LNCaP clone FGC (cell line): ENCODE results near the gene HSPA1B.
"Not testable (repeated sequence)": the region's sequence is repeated elsewhere in the genome, so short reads cannot be mapped to it uniquely, and the experiment has no call there.

Experiments
- DNase-seq: peaks from one replicate; pipeline ENCODE4 v3.0.0-alpha.2; 2011; ENCODE audit warnings: low read depth
- H3K4me3 ChIP-seq: 2 replicates; pipeline ENCODE4 v1.5.1; 2011; ENCODE audit warnings: mild to moderate bottlenecking, low read depth, low read length, control low read depth
- CTCF ChIP-seq: IDR thresholded peaks from 2 replicates; pipeline ENCODE4 v1.5.1; 2012; ENCODE audit warnings: mild to moderate bottlenecking; ENCODE audit not compliant: control insufficient read depth, insufficient read depth; ENCODE audit errors: extremely low read depth

Gene HSPA1B

GRCh38 chr6:31819871-31820299, 7.7 kb upstream of the HSPA1B start:
- no peak for TF ChIP-seq CTCF
- no peak overlapping the region for H3K4me3 ChIP-seq
- no peak for DNase-seq

- H3K4me3 ChIP-seq, DNase-seq: not testable (repeated sequence)
Measured at GRCh38 chr6:31820399-31820798, 7.1 kb upstream of the HSPA1B start.

GRCh38 chr6:31821301-31822035, 6.1 kb upstream of the HSPA1B start:
- H3K4me3 ChIP-seq: peak overlapping the region; percentile 70
- no peak for TF ChIP-seq CTCF
- DNase-seq: no peak

- peak overlapping the region; percentile 70 for H3K4me3 ChIP-seq
- TF ChIP-seq CTCF: no peak
- DNase-seq: peak; percentile 47
Measured at GRCh38 chr6:31822036-31822821, 5.3 kb upstream of the HSPA1B start.

- H3K4me3 ChIP-seq, DNase-seq: not testable (repeated sequence)
Measured at GRCh38 chr6:31823592-31824196, 3.8 kb upstream of the HSPA1B start.

- TF ChIP-seq CTCF: no peak
- no peak for DNase-seq
- peak overlapping the region; percentile 38 for H3K4me3 ChIP-seq
Measured at GRCh38 chr6:31825553-31825952, 2.0 kb upstream of the HSPA1B start.

GRCh38 chr6:31826793-31827285, 699 bp upstream of the HSPA1B start:
- TF ChIP-seq CTCF: no peak
- no peak for DNase-seq
- H3K4me3 ChIP-seq: peak overlapping the region; percentile 60
